ENCODE data around the gene GUK1. TPM values are rescaled to one million over a fixed set of nuclear protein-coding genes. Genes with fewer than 3 reads are reported as not detected.

GUK1 gene
- total RNA-seq, 4 donors from 2014 or later, result 183 to 573 (median 382) TPM

DNA sequence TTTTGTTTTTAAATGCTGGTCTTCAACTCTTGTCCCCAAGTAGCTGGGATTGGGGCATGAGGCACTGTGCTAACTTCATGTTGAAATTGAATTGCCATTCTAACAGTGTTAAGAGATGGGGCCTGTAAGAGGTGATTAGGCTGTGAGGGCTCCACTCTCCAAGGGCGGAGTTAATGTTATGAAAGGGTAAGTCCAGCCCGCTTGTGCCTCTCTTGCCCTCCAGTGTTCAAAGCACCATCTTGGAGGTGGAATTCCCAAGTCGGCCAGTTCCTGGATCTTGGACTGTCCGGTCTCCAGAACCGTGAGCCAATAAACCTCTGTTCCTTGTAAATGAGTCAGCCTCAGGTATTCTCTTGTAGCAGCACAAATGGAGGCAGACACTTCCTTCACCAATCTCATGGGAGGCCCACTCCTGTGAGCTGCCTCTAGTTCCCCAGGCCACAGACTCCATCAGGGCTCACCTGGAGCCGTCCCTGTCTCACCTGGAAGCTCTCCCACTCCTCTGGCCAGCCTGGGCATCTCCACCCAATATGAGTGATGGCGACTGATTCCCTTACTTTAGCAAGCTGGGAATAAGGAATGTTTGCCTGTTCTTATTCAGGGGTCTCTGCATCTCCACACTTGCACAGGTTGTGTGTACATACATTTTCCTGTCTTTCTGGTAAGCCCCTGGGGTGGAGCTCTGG, 41.0 kb downstream of the GUK1 start:
- intact Hi-C loops (cut with DNase I; ENCODE audit: low total_unique reads) (no loop called here), in situ Hi-C loops (cut with MboI; ENCODE audit: low pct_ligation_motif_present in 1 of 4, low pct_unique_long_range_greater_than_20kb in 1 of 4, low sequenced_read_pairs in 3 of 4) (no loop called here)
- Histone ChIP-seq H3K27ac (peak overlapping the region in 1 of 4 donors; percentile 5), H3K4me1 (peaks cover 0 to 13% (median 0%) of the 10 kb centered on the region in 4 donors), H3K9me3 (no peaks in the 10 kb centered on the region), H3K36me3 (no peaks in the 10 kb centered on the region), H3K4me3 (no peak overlapping the region), H3K27me3 (no peaks in the 10 kb centered on the region)
- WGBS, 2 donors (ENCODE audit: low coverage in 1 of 2), result 91 to 100% methylated on average over 2 to 7 of the region's 7 CpGs
- no peak for TF ChIP-seq POLR2A (IDR thresholded peaks at IDR 0.05)
- TF ChIP-seq POLR2AphosphoS5 (IDR thresholded peaks at IDR 0.05), result no peak
- TF ChIP-seq EP300 (IDR thresholded peaks at IDR 0.05; ENCODE audit: low read depth), result no peak
- TF ChIP-seq, protein P1, sequence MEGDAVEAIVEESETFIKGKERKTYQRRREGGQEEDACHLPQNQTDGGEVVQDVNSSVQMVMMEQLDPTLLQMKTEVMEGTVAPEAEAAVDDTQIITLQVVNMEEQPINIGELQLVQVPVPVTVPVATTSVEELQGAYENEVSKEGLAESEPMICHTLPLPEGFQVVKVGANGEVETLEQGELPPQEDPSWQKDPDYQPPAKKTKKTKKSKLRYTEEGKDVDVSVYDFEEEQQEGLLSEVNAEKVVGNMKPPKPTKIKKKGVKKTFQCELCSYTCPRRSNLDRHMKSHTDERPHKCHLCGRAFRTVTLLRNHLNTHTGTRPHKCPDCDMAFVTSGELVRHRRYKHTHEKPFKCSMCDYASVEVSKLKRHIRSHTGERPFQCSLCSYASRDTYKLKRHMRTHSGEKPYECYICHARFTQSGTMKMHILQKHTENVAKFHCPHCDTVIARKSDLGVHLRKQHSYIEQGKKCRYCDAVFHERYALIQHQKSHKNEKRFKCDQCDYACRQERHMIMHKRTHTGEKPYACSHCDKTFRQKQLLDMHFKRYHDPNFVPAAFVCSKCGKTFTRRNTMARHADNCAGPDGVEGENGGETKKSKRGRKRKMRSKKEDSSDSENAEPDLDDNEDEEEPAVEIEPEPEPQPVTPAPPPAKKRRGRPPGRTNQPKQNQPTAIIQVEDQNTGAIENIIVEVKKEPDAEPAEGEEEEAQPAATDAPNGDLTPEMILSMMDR (IDR thresholded peaks at IDR 0.05), result no peak
- DNase-seq, result no peak

DNA sequence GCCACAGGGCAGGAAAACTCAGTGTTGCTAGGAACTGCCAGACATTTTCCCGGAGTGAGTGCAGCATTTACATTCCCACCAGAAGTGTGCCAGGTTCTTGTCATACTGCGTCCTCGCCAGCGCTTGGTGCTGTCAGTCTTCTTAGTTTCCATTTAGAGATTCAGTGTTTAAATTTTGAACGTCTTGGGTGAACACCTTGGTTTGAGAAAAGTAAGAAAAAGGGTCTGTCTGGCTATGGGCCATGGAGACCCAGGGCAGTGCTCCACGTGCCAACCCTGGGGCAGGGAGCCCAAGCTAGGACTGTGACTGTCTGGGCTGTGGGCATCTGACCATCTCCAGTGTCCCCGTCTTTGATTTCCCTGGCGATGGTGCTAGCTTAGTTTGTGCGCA, 41.6 kb downstream of the GUK1 start:
- TF ChIP-seq POLR2A (IDR thresholded peaks at IDR 0.05) (no peak), EP300 (IDR thresholded peaks at IDR 0.05; ENCODE audit: low read depth) (no peak), POLR2AphosphoS5 (IDR thresholded peaks at IDR 0.05) (no peak)
- TF ChIP-seq, protein P1 (IDR thresholded peaks at IDR 0.05), result no peak
- Histone ChIP-seq H3K36me3 (no peaks in the 10 kb centered on the region), H3K4me1 (peaks cover 0 to 13% (median 0%) of the 10 kb centered on the region in 4 donors), H3K4me3 (no peak overlapping the region), H3K27me3 (no peaks in the 10 kb centered on the region), H3K9me3 (no peaks in the 10 kb centered on the region), H3K27ac (no peak overlapping the region)
- intact Hi-C loops (cut with DNase I; ENCODE audit: low total_unique reads) (no loop called here), in situ Hi-C loops (cut with MboI; ENCODE audit: low pct_ligation_motif_present in 1 of 4, low pct_unique_long_range_greater_than_20kb in 1 of 4, low sequenced_read_pairs in 3 of 4) (no loop called here)
- no peak for DNase-seq
- 87 to 94% methylated on average over 3 to 9 of the region's 9 CpGs for WGBS, 2 donors (ENCODE audit: low coverage in 1 of 2)

DNA sequence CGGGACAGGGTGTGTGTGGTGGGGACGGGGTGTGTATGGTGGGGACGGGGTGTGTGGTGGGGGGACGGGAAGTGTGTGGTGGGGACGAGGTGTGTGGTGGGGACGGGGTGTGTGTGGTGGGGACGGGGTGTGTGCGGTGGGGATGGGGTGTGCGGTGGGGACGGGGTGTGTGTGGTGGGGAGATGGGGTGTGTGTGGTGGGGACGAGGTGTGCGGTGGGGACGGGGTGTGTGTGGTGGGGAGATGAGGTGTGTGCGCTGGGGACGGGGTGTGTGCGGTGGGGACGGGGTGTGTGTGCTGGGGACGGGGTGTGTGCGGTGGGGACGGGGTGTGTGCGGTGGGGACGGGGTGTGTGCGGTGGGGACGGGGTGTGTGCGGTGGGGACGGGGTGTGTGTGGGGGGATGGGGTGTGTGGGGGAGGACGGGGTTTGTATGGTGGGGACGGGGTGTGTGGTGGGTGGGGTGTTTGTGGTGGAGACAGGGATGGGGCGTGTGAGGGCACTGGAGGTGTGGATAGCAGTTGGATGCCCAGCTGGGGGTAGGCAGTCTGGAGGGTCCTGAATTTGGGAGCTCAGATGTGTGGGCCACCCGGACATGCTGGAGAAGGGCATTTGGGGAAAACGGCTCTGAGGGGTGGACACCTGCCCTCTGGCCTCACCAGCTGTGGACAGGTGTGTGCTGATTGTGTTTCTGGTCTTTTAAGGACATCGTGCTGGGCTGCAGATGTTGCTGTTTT, 42.4 kb downstream of the GUK1 start:
- DNase-seq, result no peak
- WGBS, 2 donors (ENCODE audit: low coverage in 1 of 2), result 91% methylated on average over 20 of the region's 32 CpGs; no CpG with 5 or more reads in 1 of the 2 donors
- in situ Hi-C loops (cut with MboI; ENCODE audit: low pct_ligation_motif_present in 1 of 4, low pct_unique_long_range_greater_than_20kb in 1 of 4, low sequenced_read_pairs in 3 of 4), result no loop called here
- Histone ChIP-seq H3K9me3 (no peaks in the 10 kb centered on the region), H3K4me1 (peaks cover 0 to 13% (median 0%) of the 10 kb centered on the region in 4 donors), H3K4me3 (no peak overlapping the region), H3K36me3 (no peaks in the 10 kb centered on the region), H3K27ac (no peak overlapping the region), H3K27me3 (no peaks in the 10 kb centered on the region)
- TF ChIP-seq POLR2A (IDR thresholded peaks at IDR 0.05) (no peak), POLR2AphosphoS5 (IDR thresholded peaks at IDR 0.05) (no peak), EP300 (IDR thresholded peaks at IDR 0.05; ENCODE audit: low read depth) (no peak)
- TF ChIP-seq, protein P1 (IDR thresholded peaks at IDR 0.05), result no peak
- intact Hi-C loops (cut with DNase I; ENCODE audit: low total_unique reads), result no loop called here

DNA sequence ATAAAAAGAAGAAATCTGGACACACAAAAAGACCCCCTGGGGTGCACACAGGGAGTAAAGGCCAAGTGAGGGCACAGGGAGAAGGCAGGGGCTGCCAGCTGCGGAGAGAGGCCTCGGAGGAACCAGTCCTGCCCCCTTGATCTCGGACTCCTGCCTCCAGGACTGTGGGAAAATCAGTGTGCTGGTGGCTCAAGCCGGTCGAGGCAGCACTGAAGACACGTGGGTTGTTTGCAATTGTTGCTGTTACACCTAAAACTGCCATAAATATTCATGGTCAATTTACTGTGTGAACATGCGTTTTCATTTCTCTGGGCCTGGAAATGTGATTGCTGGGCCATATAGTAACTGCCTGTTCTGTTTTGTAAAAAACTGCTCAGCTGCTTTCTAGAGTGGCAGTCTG, 44.1 kb downstream of the GUK1 start:
- Histone ChIP-seq H3K4me3 (no peak overlapping the region), H3K27me3 (no peaks in the 10 kb centered on the region), H3K4me1 (peaks cover 0 to under 1% (median 0%) of the 10 kb centered on the region in 4 donors), H3K27ac (no peak overlapping the region), H3K36me3 (no peaks in the 10 kb centered on the region), H3K9me3 (peaks cover 0 to 6% of the 10 kb centered on the region in 2 donors)
- DNase-seq, result no peak
- in situ Hi-C loops (cut with MboI; ENCODE audit: low pct_ligation_motif_present in 1 of 4, low pct_unique_long_range_greater_than_20kb in 1 of 4, low sequenced_read_pairs in 3 of 4), result no loop called here
- intact Hi-C loops (cut with DNase I; ENCODE audit: low total_unique reads), result no loop called here
- WGBS, 2 donors (ENCODE audit: low coverage in 1 of 2), result 68 to 75% methylated on average over 3 to 7 of the region's 7 CpGs
- no peak for TF ChIP-seq POLR2AphosphoS5 (IDR thresholded peaks at IDR 0.05)
